ENCODE measurements around the gene NF2. TPM values are rescaled to one million over a fixed set of nuclear protein-coding genes. Genes with fewer than 3 reads are reported as not detected.

NF2 gene
- total and polyA plus RNA-seq, 12 donors, result 12.2 to 67.4 (median 45.5) TPM

DNA sequence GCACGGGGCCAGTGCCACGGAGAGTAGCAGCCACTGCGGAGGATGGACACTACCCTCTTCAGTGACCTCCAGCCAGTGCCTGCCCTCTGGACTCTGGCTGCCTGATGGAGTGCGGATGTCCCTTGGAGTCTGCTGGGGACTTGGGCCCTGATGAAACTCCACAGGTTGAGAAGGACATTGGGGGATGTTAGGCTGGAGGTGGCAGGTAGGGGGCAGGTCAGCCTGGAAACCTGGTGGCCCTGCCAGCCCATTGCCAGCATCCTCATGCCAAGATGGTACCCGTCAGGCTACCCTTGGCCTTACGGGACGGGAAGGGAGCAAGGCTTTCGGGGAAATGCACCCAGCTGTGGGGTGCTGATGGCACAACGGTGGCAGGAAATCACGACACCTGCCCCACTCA lies 120.3 kb downstream of the NF2 start:
- Histone ChIP-seq H3K9me3 (replicated peaks in 1 of 3) (no peaks in the 10 kb centered on the region), H3K36me3 (replicated peaks in 1 of 2) (no peaks in the 10 kb centered on the region), H3K27ac (no peak overlapping the region), H3K4me1 (replicated peaks in 1 of 2) (peaks cover 7 to 10% of the 10 kb centered on the region in 2 donors), H3K4me3 (no peak overlapping the region), H3K27me3 (peaks cover 22% of the 10 kb centered on the region)
- intact Hi-C loops (cut with DNase I), result no loop called here
- DNase-seq, result no peak
- TF ChIP-seq CTCF (IDR thresholded peaks at IDR 0.05) (no peak), POLR2A (IDR thresholded peaks at IDR 0.05) (no peak)
- 75 to 86% (median 82%) methylated on average over 4 to 10 of the region's 10 CpGs for WGBS, 4 donors

DNA sequence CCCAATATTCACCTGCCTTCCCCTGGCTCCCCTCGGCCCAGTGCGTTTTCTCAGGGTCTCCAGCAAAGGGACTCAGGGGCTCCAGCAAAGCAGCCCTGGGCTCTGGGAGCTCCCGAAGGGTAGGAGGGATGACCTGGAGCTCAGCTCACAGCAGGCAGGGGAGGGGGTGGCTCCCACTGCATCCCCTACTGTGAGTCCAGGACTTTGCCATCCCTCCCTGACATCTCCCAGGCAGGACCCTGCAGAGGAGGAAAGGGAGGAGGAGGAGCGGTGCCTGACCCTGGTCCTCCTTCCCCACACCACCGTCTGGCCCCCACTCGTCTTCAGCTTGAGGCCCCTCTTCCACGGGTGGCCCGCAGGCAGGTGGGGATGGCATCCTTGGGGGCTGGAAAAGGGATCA lies 121.4 kb downstream of the NF2 start:
- Histone ChIP-seq H3K27me3 (peaks cover 14% of the 10 kb centered on the region), H3K27ac (no peak overlapping the region), H3K4me3 (no peak overlapping the region), H3K9me3 (replicated peaks in 1 of 3) (no peaks in the 10 kb centered on the region), H3K36me3 (replicated peaks in 1 of 2) (no peaks in the 10 kb centered on the region), H3K4me1 (replicated peaks in 1 of 2) (peaks cover 7 to 10% of the 10 kb centered on the region in 2 donors)
- no peak for TF ChIP-seq CTCF (IDR thresholded peaks at IDR 0.05)
- no peak for TF ChIP-seq POLR2A (IDR thresholded peaks at IDR 0.05)
- intact Hi-C loops (cut with DNase I), result no loop called here
- DNase-seq, result no peak
- 66 to 78% (median 75%) methylated on average over 4 to 8 of the region's 8 CpGs for WGBS, 4 donors

DNA sequence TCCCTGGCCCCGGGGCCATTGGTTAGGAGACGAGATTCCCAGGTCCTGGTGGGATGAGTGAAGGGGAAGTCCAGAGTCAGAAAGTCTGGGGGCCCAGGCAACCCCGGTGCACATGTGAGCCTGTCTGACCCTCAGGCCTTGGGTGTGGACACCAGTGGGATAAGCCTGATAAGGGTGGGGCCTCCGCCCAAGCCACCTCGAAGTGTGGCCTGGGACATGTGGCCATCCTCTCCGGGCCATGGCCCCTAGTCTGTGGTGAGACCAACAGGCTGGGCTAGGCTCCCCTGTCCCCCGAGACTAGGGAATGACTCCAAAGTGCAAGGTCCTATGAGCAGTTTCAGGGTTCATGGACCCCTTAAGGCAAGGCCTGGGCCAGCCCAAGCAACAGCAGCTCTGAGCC lies 122.7 kb downstream of the NF2 start:
- Histone ChIP-seq H3K27me3 (peaks cover 4% of the 10 kb centered on the region), H3K9me3 (replicated peaks in 1 of 3) (no peaks in the 10 kb centered on the region), H3K4me3 (no peak overlapping the region), H3K4me1 (replicated peaks in 1 of 2) (peaks cover 7 to 10% of the 10 kb centered on the region in 2 donors), H3K27ac (no peak overlapping the region), H3K36me3 (replicated peaks in 1 of 2) (peaks cover 0 to 8% of the 10 kb centered on the region in 2 donors)
- WGBS, 4 donors, result 56 to 69% (median 68%) methylated on average over 1 to 7 of the region's 7 CpGs
- intact Hi-C loops (cut with DNase I), result no loop called here
- TF ChIP-seq CTCF (IDR thresholded peaks at IDR 0.05), result no peak
- no peak for TF ChIP-seq POLR2A (IDR thresholded peaks at IDR 0.05)
- DNase-seq, result no peak

DNA sequence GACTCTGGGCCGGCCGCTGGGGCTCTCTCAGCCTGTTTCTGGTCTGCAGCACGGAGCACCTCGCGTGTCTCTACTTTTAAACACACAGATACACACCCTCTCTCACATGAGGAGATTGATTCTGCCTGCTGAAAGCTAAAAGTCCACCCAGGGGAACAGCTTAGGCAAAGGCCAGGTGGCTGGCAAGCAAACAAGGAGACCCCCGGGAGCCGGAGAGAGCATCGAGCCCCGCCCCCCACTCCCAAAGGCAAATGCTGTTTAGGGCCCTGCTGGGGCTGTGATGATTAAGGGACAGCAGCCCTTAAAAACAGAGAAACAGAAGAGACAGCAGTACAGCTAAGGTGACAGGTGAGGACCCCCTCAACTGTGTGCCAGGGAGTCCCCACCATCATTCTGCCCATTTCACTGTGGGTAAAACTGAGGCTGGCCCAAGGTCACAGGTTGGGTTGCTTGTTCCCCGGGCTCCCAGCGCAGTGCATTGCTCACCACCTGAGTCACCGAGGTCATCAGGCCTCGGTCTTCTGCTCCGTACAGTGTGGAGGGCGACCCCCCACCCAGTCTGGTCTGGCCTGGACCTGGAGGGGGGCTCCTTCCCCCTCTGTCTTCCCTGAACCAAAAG lies 123.2 kb downstream of the NF2 start:
- peaks cover 0 to 8% of the 10 kb centered on the region in 2 donors for H3K36me3 ChIP-seq (replicated peaks in 1 of 2)
- intact Hi-C loops (cut with DNase I), result no loop called here

More for the DNA sequence above, 123.2 kb downstream of the NF2 start:
- Histone ChIP-seq H3K27me3 (no peaks in the 10 kb centered on the region), H3K27ac (peak overlapping the region in 1 of 5 donors; percentile 10), H3K9me3 (replicated peaks in 1 of 3) (no peaks in the 10 kb centered on the region), H3K4me3 (no peak overlapping the region), H3K4me1 (replicated peaks in 1 of 2) (peaks cover 7 to 10% of the 10 kb centered on the region in 2 donors)
- WGBS, 4 donors, result 34 to 45% (median 39%) methylated on average over 5 to 15 of the region's 15 CpGs
- TF ChIP-seq POLR2A (IDR thresholded peaks at IDR 0.05) (no peak), CTCF (IDR thresholded peaks at IDR 0.05) (no peak)
- peak in 4 of 7 donors; percentile 33 to 50 (median 46) for DNase-seq
